Uterus (tissue), 4 donors: Measurements from ENCODE around the gene MYOZ2. TPM values are rescaled to one million over a fixed set of nuclear protein-coding genes. Genes with fewer than 3 reads are reported as not detected.
"Not testable (repeated sequence)": the region's sequence is repeated elsewhere in the genome, so short reads cannot be mapped to it uniquely, and the experiment has no call there.

Source experiments
- DNase-seq, 2 donors: peaks; one replicate each; pipeline ENCODE4 v3.0.0-alpha.2; 2019 to 2020
- H3K27ac ChIP-seq, 2 donors: fragments of 200-600 bp; sonication (generic); 1 replicate in 1 of 2; 2 replicates in 1 of 2; pipeline ENCODE4 v1.5.1; 2016 to 2018
- H3K27me3 ChIP-seq, 2 donors: fragments of 200-600 bp; sonication (generic); one replicate each; pipeline ENCODE4 v1.5.1; 2018 to 2019; ENCODE audit warnings: control low read depth in 1 of 2
- H3K36me3 ChIP-seq, 2 donors: fragments of 200-600 bp; sonication (generic); one replicate each; pipeline ENCODE4 v1.5.1; 2019; ENCODE audit warnings: control low read depth in 1 of 2
- H3K4me1 ChIP-seq, 2 donors: fragments of 200-600 bp; sonication (generic); one replicate each; pipeline ENCODE4 v1.5.1; 2018 to 2019; ENCODE audit warnings: control low read depth in 1 of 2
- H3K4me3 ChIP-seq, 2 donors: fragments of 200-600 bp; sonication (generic); 1 replicate in 1 of 2; 2 replicates in 1 of 2; pipeline ENCODE4 v1.5.1; 2018 to 2019; ENCODE audit warnings: mild to moderate bottlenecking in 1 of 2
- H3K9me3 ChIP-seq, 2 donors: fragments of 200-600 bp; sonication (generic); one replicate each; pipeline ENCODE4 v1.5.1; 2019; ENCODE audit warnings: control low read depth in 1 of 2
- POLR2A ChIP-seq, 2 donors: fragments of 450-650 bp; IDR thresholded peaks; one replicate each; pipeline ENCODE4 v1.6.1; 2016; ENCODE audit warnings: antibody characterized with exemption in 2 of 2, mild to moderate bottlenecking in 1 of 2, moderate library complexity in 1 of 2
- intact Hi-C: fragments of 100-400 bp; cut with DNase I; formaldehyde crosslinking; loops from one replicate; pipeline ENCODE4 v1.15.1; 2023; ENCODE audit warnings: low total_unique reads
- total RNA-seq, 4 donors: library from RNA; depleted of rRNA in 3 of 4; stranded (reverse); fragments of >200 nt in 3 of 4; gene quantifications; one replicate each; pipeline versions ENCODE4 v1.1.0 to v1.2.4, GENCODE V29; 2014 to 2023
- TF ChIP-seq, protein P1 (sequence below), 4 experiments: fragments of 200-600 bp in 2 of 4; fragments of 450-650 bp in 2 of 4; sonication (generic) in 2 of 4; IDR thresholded peaks; one replicate each; pipeline ENCODE4 v1.5.1; 2016 to 2019; ENCODE audit warnings: antibody characterized with exemption in 4 of 4, mild to moderate bottlenecking in 2 of 4, moderate library complexity in 1 of 4
- donor health status: DM: yes; HTN: yes; CAD: no.

The MYOZ2 gene
- total RNA-seq, 4 donors from 2014 or later, result 0.62 to 1.8 (median 1.5) TPM; not detected in 1

DNA sequence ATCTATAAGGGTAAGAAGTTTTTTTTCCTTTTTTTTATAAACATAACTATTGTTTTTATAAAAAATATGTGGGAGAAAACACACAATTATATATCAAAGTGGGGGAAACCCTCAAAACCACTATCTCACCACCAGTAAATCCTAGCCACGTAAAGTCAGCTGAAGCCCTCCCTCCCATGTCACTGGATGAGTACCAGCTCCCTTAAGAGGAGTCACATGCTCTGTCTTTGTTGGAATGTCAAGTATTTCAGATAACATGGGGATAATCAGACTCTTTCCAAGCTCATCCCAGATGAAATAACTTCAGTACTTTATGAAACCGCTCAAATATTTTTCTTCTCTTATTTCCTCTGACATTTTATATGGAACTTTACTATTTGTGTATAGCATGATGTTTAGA is 2.4 kb downstream of the MYOZ2 start:
- H3K4me3 ChIP-seq, result no peak overlapping the region
- H3K27ac ChIP-seq, result peak overlapping the region in 1 of 2 donors; percentile 40
- H3K4me1 ChIP-seq, result no peaks in the 10 kb centered on the region
- DNase-seq, result no peak
- intact Hi-C loops, result no loop called here
- no peaks in the 10 kb centered on the region for H3K27me3 ChIP-seq
- TF ChIP-seq, protein P1, sequence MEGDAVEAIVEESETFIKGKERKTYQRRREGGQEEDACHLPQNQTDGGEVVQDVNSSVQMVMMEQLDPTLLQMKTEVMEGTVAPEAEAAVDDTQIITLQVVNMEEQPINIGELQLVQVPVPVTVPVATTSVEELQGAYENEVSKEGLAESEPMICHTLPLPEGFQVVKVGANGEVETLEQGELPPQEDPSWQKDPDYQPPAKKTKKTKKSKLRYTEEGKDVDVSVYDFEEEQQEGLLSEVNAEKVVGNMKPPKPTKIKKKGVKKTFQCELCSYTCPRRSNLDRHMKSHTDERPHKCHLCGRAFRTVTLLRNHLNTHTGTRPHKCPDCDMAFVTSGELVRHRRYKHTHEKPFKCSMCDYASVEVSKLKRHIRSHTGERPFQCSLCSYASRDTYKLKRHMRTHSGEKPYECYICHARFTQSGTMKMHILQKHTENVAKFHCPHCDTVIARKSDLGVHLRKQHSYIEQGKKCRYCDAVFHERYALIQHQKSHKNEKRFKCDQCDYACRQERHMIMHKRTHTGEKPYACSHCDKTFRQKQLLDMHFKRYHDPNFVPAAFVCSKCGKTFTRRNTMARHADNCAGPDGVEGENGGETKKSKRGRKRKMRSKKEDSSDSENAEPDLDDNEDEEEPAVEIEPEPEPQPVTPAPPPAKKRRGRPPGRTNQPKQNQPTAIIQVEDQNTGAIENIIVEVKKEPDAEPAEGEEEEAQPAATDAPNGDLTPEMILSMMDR (IDR thresholded peaks at IDR 0.05), result no peak
- no peak for TF ChIP-seq POLR2A (IDR thresholded peaks at IDR 0.05)
- H3K36me3 ChIP-seq, result no peaks in the 10 kb centered on the region
- H3K9me3 ChIP-seq, result no peaks in the 10 kb centered on the region

DNA sequence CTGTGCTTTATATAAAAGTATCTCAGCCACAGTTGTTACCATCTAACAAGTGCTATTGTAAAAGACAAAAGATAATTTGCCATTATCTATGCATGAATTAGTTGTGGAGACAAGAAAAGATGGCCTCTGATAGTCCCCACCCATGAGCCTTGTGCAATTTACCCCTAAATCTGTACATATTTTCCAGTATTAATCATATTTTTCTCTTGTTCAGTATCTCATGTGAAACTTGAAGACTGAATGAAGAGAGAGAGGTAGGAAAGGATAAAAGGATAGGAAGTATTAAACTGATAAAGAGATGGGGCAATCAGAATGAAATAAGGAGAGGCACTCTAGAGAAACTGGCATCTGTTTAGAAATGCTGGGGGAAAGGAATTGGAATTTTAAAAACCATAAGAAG is 3.7 kb downstream of the MYOZ2 start:
- no peaks in the 10 kb centered on the region for H3K27me3 ChIP-seq
- no peaks in the 10 kb centered on the region for H3K9me3 ChIP-seq
- peak overlapping the region in 1 of 2 donors; percentile 47 for H3K27ac ChIP-seq
- H3K4me3 ChIP-seq, result no peak overlapping the region
- intact Hi-C loops, result no loop called here
- DNase-seq, result no peak
- no peaks in the 10 kb centered on the region for H3K36me3 ChIP-seq
- H3K4me1 ChIP-seq, result no peaks in the 10 kb centered on the region
- TF ChIP-seq, protein P1 (IDR thresholded peaks at IDR 0.05), result no peak
- no peak for TF ChIP-seq POLR2A (IDR thresholded peaks at IDR 0.05)

DNA sequence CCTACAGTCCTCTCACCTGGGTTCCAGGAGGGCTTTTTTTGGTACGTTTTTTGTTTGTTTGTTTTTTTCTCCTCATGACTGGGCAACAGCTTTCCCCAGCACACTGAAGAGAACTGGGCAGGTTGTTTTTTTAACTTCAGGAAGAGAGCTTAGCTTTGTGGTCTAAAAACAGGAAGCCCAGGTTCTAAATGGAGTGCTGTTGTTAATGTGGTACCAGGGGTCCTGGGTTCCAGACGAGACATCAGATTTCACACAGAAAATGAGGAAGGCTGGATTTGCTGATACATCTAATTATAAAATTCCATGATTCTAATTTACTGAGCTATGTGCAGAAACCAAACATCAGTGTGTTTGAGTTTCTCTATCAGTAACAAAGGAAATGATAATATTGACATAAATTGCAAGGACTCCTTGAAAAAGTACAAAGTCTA is 4.2 kb downstream of the MYOZ2 start:
- no peaks in the 10 kb centered on the region for H3K4me1 ChIP-seq
- H3K36me3 ChIP-seq, result no peaks in the 10 kb centered on the region
- H3K27me3 ChIP-seq, result no peaks in the 10 kb centered on the region
- H3K9me3 ChIP-seq, result no peaks in the 10 kb centered on the region
- intact Hi-C loops, result no loop called here
- TF ChIP-seq POLR2A (IDR thresholded peaks at IDR 0.05), result no peak
- TF ChIP-seq, protein P1 (IDR thresholded peaks at IDR 0.05), result no peak
- DNase-seq, result no peak
- H3K4me3 ChIP-seq, result no peak overlapping the region
- H3K27ac ChIP-seq, result peak overlapping the region in 1 of 2 donors; percentile 47

DNA sequence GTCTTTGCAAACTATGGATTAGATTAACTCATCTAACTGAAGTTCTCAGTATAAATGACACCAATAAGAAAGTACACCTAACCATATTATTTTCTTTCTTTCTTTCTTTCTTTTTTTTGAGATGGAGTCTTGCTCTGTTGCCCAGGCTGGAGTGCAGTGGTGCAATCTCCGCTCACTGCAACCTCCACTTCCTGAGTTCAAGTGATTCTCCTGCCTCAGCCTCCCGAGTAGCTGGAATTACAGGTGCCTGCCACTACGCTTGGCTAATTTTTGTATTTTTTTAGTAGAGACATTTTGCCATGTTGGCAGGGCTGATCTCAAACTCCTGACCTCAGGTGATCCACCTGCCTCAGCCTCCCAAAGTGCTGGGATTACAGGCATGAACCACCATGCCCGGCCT is 5.7 kb downstream of the MYOZ2 start:
- H3K4me1 ChIP-seq, H3K27me3 ChIP-seq, H3K4me3 ChIP-seq, H3K27ac ChIP-seq, DNase-seq, H3K36me3 ChIP-seq, H3K9me3 ChIP-seq, intact Hi-C loops: not testable (repeated sequence)

DNA sequence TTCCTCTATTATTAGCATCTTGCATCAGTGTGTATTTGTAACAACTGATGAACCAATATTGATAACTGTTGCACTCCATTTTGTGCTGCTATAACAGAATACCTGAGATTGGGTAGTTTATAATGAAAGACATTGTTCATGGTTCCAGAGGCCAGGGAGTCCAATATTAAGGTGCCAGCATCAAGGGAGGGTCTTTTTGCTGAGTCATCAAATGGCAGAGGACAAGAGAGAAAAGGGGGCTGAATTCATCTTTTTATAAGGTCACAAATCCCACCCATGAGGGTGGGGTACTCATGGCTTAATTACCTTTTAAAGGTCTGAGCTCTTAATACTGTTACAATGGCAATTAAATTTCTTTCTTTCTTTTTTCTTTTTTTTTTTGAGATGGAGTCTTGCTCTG is 7.2 kb downstream of the MYOZ2 start:
- no peak overlapping the region for H3K27ac ChIP-seq
- TF ChIP-seq, protein P1 (IDR thresholded peaks at IDR 0.05), result no peak
- no peak for TF ChIP-seq POLR2A (IDR thresholded peaks at IDR 0.05)
- intact Hi-C loops, result no loop called here
- no peak overlapping the region for H3K4me3 ChIP-seq
- no peaks in the 10 kb centered on the region for H3K27me3 ChIP-seq
- DNase-seq, result no peak
- H3K4me1 ChIP-seq, result no peaks in the 10 kb centered on the region
- H3K9me3 ChIP-seq, result no peaks in the 10 kb centered on the region
- H3K36me3 ChIP-seq, result no peaks in the 10 kb centered on the region

DNA sequence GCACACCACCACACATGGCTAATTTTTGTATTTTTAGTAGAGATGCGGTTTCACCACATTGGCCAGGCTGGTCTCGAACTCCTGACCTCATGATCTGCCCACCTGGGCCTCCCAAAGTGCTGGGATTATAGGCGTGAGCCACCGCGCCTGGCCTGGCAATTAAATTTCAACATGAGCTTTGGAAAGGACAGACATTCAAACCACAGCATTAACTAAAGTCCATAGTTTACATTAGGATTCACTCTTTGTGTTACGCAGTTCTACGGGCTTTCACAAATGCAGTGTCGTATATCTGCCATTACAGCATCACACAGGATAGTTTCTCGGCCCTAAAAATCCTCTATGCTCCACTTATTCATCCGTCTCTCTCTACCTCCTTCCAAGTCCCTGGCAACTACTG is 7.7 kb downstream of the MYOZ2 start:
- H3K27ac ChIP-seq, H3K27me3 ChIP-seq, intact Hi-C loops, DNase-seq, H3K4me1 ChIP-seq, H3K4me3 ChIP-seq, H3K36me3 ChIP-seq, H3K9me3 ChIP-seq: not testable (repeated sequence)
